Skeletal muscle tissue (tissue), 4 donors: ENCODE results near the gene SPOCK2. TPM values are rescaled to one million over a fixed set of nuclear protein-coding genes. Genes with fewer than 3 reads are reported as not detected.

Experiments
- H3K27ac ChIP-seq: one replicate; pipeline ENCODE4 v1.7.0; 2013; ENCODE audit warnings: mild to moderate bottlenecking, low read depth, low read length, inconsistent platforms
- H3K27me3 ChIP-seq, 3 donors: one replicate each; pipeline ENCODE4 v1.7.0; 2013; ENCODE audit warnings: low read length in 3 of 3; ENCODE audit not compliant: control insufficient read depth in 3 of 3, insufficient read depth in 3 of 3
- H3K36me3 ChIP-seq, 3 donors: one replicate each; pipeline ENCODE4 v1.7.0; 2013; ENCODE audit warnings: low read length in 3 of 3; ENCODE audit not compliant: control insufficient read depth in 3 of 3, insufficient read depth in 3 of 3
- H3K4me1 ChIP-seq, 3 donors: one replicate each; pipeline ENCODE4 v1.7.0; 2013; ENCODE audit warnings: low read length in 3 of 3, mild to moderate bottlenecking in 3 of 3; ENCODE audit not compliant: control insufficient read depth in 3 of 3, insufficient read depth in 3 of 3
- H3K4me3 ChIP-seq, 3 donors: one replicate each; pipeline ENCODE4 v1.7.0; 2013; ENCODE audit warnings: low read length in 3 of 3
- H3K9ac ChIP-seq, 3 donors: one replicate each; pipeline ENCODE4 v1.7.0; 2013; ENCODE audit warnings: low read length in 3 of 3, mild to moderate bottlenecking in 3 of 3, moderate library complexity in 2 of 3, low read depth in 1 of 3
- H3K9me3 ChIP-seq, 3 donors: one replicate each; pipeline ENCODE4 v1.7.0; 2013; ENCODE audit warnings: low read length in 3 of 3; ENCODE audit not compliant: control insufficient read depth in 3 of 3
- total RNA-seq: library from RNA; depleted of rRNA; stranded (reverse); fragments of >200 nt; gene quantifications from one replicate; pipeline ENCODE4 v1.2.3, GENCODE V29; 2014
- donor health status: Osteomylitis.

The SPOCK2 gene
- total RNA-seq, 1 donor from 2014 or later, result 2.6 TPM

DNA sequence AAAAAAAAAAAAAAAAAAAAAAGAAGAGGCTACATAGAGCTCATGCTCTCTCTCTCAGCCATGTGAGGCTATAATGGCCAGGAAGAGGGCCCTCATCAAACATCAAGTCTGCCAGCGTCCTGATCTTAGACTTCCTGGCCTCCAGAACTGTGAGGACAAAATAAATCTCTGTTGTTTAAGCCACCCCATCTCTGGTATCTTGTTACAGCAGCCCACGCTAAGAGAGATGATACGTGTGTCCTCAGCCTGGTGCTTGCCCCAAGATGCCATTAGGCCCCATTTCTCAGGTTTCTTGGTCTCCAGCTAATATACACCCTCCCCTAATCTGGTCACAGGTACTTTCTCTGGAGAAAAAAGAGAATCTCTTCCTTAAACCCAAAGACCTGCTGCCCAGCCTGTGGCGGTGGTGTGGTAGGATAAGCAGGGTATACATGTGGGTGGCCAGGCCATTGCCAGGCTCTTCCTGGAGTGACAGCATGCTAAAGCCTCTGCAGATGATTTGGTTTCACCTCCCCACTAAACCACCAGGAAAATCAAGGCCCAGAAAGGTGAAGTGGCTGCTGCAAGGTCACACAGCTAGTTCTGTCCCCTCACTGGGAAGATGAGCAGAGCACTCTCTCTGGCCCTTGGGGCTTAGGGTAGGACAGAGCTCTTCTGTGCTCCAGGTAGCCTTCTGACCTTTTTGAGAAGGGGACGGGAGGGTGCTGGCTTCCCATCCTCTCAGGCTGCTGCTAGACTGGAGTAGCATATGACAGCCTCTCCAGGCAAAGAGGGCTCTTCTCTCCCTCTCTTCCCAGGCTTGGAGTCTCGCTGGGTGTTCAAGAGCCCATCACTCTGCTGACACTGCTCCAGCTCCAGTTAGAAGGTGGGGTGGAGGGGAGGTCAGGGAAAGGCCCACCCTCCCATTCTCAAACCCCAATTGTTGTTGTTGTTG lies 5.2 kb downstream of the SPOCK2 start:
- Histone ChIP-seq H3K27ac (no peak overlapping the region), H3K4me1 (peaks cover 3 to 9% (median 7%) of the 10 kb centered on the region in 3 donors), H3K27me3 (peaks cover 6 to 10% (median 9%) of the 10 kb centered on the region in 3 donors), H3K36me3 (no peaks in the 10 kb centered on the region), H3K9me3 (no peaks in the 10 kb centered on the region), H3K9ac (no peak overlapping the region), H3K4me3 (no peak overlapping the region)

DNA sequence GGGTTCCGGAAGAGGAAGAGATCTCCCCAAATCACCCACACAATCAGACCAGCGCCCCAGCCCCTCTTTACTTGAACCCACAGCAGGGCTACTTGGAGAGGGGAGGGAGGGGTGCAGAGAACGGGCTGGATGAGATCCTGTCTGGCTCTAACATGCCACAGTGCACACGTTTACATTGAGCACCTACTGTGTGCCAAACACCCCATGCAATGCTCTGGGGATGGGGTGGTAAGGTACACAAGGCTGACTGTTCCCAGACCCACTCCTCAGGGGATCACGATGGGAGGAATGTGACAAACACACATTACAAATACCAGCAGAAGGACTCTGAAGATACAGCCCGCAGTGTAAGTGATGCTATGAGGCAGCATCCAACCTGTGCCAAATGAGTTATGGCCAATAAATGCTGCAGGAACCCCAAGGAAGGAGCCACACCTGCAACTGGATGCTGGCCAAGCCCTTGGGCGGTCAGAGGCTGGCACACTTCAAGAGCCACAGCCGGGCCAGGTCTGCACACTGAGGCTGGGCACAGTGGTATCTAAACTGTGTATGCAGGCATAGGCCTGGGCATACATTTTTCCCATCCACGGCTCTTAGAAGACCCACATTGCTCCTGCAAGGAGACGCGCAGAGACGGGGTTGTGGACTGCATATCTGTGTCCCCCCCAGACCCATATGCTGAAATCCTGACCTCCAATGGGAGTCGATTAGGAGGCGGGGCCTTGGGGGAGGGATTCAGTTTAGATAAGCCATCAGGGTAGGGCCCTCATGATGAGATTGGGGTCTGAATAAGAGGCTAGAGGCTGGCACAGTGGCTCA lies 6.4 kb downstream of the SPOCK2 start:
- Histone ChIP-seq H3K27ac (no peak overlapping the region), H3K4me3 (no peak overlapping the region), H3K9me3 (no peaks in the 10 kb centered on the region), H3K36me3 (no peaks in the 10 kb centered on the region), H3K9ac (no peak overlapping the region), H3K27me3 (no peaks in the 10 kb centered on the region), H3K4me1 (peaks cover 0 to 7% (median 0%) of the 10 kb centered on the region in 3 donors)

- Histone ChIP-seq H3K27ac (no peak overlapping the region), H3K27me3 (no peaks in the 10 kb centered on the region), H3K4me3 (no peak overlapping the region), H3K9me3 (no peaks in the 10 kb centered on the region), H3K9ac (peak overlapping the region in 1 of 3 donors; percentile 30), H3K4me1 (peaks cover 0 to 7% (median 0%) of the 10 kb centered on the region in 3 donors), H3K36me3 (no peaks in the 10 kb centered on the region)
These were observed 7.1 kb downstream of the SPOCK2 start for GRCh38 chr10:72081210-72081609.

- Histone ChIP-seq H3K4me3 (no peak overlapping the region), H3K4me1 (peaks cover 0 to 7% (median 0%) of the 10 kb centered on the region in 3 donors), H3K36me3 (no peaks in the 10 kb centered on the region), H3K27ac (no peak overlapping the region), H3K27me3 (no peaks in the 10 kb centered on the region), H3K9ac (no peak overlapping the region), H3K9me3 (no peaks in the 10 kb centered on the region)
These were observed 8.0 kb downstream of the SPOCK2 start for GRCh38 chr10:72080042-72080975.

GRCh38 chr10:72079356-72079755 lies 9.0 kb downstream of the SPOCK2 start:
- H3K4me1 ChIP-seq, result peaks cover 0 to 7% (median 0%) of the 10 kb centered on the region in 3 donors
- H3K9ac ChIP-seq, result no peak overlapping the region

GRCh38 chr10:72077275-72077990 lies 10.9 kb downstream of the SPOCK2 start:
- no peak overlapping the region for H3K27ac ChIP-seq
- H3K4me1 ChIP-seq, result peaks cover 0 to 3% (median 0%) of the 10 kb centered on the region in 3 donors
- no peak overlapping the region for H3K4me3 ChIP-seq
- no peak overlapping the region for H3K9ac ChIP-seq
- no peaks in the 10 kb centered on the region for H3K9me3 ChIP-seq
- H3K27me3 ChIP-seq, result no peaks in the 10 kb centered on the region
- H3K36me3 ChIP-seq, result no peaks in the 10 kb centered on the region

More at GRCh38 chr10:72079356-72079755, 9.0 kb downstream of the SPOCK2 start:
- Histone ChIP-seq H3K36me3 (no peaks in the 10 kb centered on the region), H3K27me3 (no peaks in the 10 kb centered on the region), H3K27ac (no peak overlapping the region), H3K9me3 (no peaks in the 10 kb centered on the region), H3K4me3 (no peak overlapping the region)

DNA sequence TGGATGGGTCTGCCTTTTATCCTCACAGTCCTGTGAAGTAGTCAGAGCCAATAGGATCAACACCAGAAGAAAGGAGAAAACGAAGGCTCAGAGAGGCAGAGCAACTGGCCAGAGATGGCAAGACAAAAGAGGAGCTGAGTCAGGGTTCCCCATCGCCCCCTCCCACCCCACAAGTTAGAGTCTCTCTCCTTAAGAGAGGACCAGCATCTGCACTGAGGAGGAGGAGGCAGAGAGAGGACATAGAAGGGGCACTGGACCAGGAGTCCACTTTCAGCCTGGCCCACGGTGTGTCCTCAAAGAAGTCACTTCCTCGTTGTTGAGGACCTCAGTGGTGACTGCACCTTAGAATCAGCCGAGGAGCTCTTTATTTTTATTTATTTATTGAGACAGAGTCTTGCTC lies 11.6 kb downstream of the SPOCK2 start:
- H3K4me1 ChIP-seq, result peaks cover 0 to under 1% (median 0%) of the 10 kb centered on the region in 3 donors

DNA sequence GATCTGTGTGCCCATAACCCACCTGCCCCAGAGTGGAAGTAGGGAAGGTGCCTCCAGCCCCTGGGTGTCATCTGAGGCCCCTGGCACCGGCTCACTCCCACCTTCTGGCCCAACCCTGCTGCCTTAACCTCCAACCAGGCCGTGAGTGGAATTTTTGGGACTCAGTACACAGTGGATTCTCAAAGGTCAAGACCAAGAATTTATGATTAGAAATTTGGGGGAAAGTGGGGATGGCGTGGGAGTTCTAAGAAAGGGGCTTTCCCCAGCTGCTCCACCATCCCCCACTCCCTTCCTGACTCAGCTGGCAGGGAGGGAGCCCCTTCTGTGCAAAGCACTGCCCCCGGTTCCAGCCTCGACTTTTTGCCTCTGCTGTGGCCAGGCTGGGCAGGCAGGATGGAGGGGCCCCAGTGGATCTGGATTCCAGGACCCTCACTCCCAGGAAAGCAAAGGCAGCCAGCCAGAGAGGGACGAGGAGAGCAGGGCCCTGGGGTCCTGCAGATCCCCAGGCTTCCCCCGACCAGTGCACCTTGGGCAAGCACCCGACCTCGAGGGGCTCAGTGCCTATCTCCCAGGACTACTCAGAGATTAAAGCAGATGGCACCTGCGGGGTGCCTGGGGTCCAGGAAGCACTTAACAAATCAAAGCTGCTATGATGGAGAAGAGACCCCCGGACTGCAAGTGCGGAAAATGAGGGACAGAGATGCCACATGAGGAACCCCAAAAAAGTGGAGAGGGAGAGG lies 12.8 kb downstream of the SPOCK2 start:
- H3K27ac ChIP-seq, result no peak overlapping the region
- no peaks in the 10 kb centered on the region for H3K9me3 ChIP-seq
- no peaks in the 10 kb centered on the region for H3K27me3 ChIP-seq
- no peaks in the 10 kb centered on the region for H3K36me3 ChIP-seq
- no peak overlapping the region for H3K4me3 ChIP-seq
- no peak overlapping the region for H3K9ac ChIP-seq
- H3K4me1 ChIP-seq, result no peaks in the 10 kb centered on the region

More for the DNA sequence above, 11.6 kb downstream of the SPOCK2 start:
- no peak overlapping the region for H3K9ac ChIP-seq
- no peak overlapping the region for H3K27ac ChIP-seq
- H3K9me3 ChIP-seq, result no peaks in the 10 kb centered on the region
- H3K27me3 ChIP-seq, result no peaks in the 10 kb centered on the region
- no peak overlapping the region for H3K4me3 ChIP-seq
- no peaks in the 10 kb centered on the region for H3K36me3 ChIP-seq
